GM12891 (cell line): ENCODE measurements around the gene PTPRQ.

Experiments used
- PAX5 ChIP-seq: IDR thresholded peaks from 2 replicates; pipeline ENCODE4 v1.6.1; 2011; ENCODE audit warnings: low read length, moderate library complexity, mild to moderate bottlenecking; ENCODE audit not compliant: insufficient read depth, severe bottlenecking
- POLR2A ChIP-seq: IDR thresholded peaks from 2 replicates; pipeline ENCODE4 v1.6.1; 2011; ENCODE audit warnings: low read depth, low read length, control low read depth
- POLR2AphosphoS5 ChIP-seq: IDR thresholded peaks from 2 replicates; pipeline ENCODE4 v1.6.1; 2011; ENCODE audit warnings: low read depth, low read length, control low read depth
- TAF1 ChIP-seq: IDR thresholded peaks from 2 replicates; pipeline ENCODE4 v1.6.1; 2011; ENCODE audit warnings: low read depth, low read length, control low read depth

DNA sequence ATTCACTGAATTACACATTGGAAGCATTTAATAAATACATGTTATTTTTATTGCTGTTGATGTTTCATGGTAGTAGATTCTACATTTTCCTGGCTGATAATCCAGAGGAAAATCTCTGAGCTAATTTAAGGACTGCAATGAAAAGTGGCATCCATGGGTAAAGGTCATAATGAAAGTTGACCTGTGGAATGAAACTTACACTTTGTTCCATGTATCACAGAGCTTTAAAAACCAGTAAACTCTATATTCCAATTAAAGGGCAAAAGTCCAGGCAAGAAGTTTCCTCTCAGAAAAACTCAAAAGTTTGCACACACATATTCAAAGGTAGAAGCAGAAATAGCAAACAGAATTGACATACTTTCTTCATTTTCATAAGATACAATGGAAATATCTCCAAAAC is 218.6 kb downstream of the PTPRQ start:
- TF ChIP-seq POLR2A = no peak
- no peak for TF ChIP-seq POLR2AphosphoS5
- TF ChIP-seq PAX5 = no peak
- TF ChIP-seq TAF1 = no peak
